CD14-positive monocyte (primary cell): Measurements from ENCODE around the gene MTCH1. TPM values are rescaled to one million over a fixed set of nuclear protein-coding genes. Genes with fewer than 3 reads are reported as not detected.

Experiments used
- DNase-seq, 3 donors: peaks; one replicate each; pipeline ENCODE4 v3.0.0-alpha.2; 2011 to 2022
- H2AFZ ChIP-seq: 2 replicates; pipeline ENCODE4 v1.6.0; 2012; ENCODE audit warnings: mild to moderate bottlenecking, low read depth, low read length, inconsistent platforms; ENCODE audit not compliant: insufficient read depth, poor library complexity, severe bottlenecking
- H3K27ac ChIP-seq, 2 donors: 1 replicate in 1 of 2; 2 replicates in 1 of 2; pipeline ENCODE4 v1.5.1; 2012 to 2013; ENCODE audit warnings: low read length in 2 of 2, control low read depth in 1 of 2, inconsistent platforms in 1 of 2, low read depth in 1 of 2, mild to moderate bottlenecking in 1 of 2
- H3K27me3 ChIP-seq, 2 donors: one replicate each; pipeline versions ENCODE4 v1.6.0 to v1.6.1; 2011 to 2013; ENCODE audit warnings: low read length in 2 of 2; ENCODE audit not compliant: control insufficient read depth in 2 of 2, insufficient read depth in 2 of 2
- H3K36me3 ChIP-seq, 2 donors: replicated peaks in 1 of 2; 1 replicate in 1 of 2; 2 replicates in 1 of 2; pipeline versions ENCODE4 v1.5.1 to v1.6.1; 2012 to 2013; ENCODE audit warnings: low read length in 2 of 2, control low read depth in 1 of 2, inconsistent platforms in 1 of 2, mild to moderate bottlenecking in 1 of 2; ENCODE audit not compliant: insufficient read depth in 2 of 2, control insufficient read depth in 1 of 2
- H3K4me1 ChIP-seq, 2 donors: 1 replicate in 1 of 2; 2 replicates in 1 of 2; pipeline versions ENCODE4 v1.5.1 to v1.6.1; 2012 to 2013; ENCODE audit warnings: low read length in 2 of 2, control low read depth in 1 of 2, inconsistent platforms in 1 of 2, mild to moderate bottlenecking in 1 of 2, moderate library complexity in 1 of 2; ENCODE audit not compliant: insufficient read depth in 2 of 2, control insufficient read depth in 1 of 2
- H3K4me2 ChIP-seq: replicated peaks from 2 replicates; pipeline ENCODE3; 2012; ENCODE audit warnings: low read length, moderate library complexity, mild to moderate bottlenecking; ENCODE audit not compliant: poor library complexity, severe bottlenecking; ENCODE audit errors: extremely low read depth
- H3K4me3 ChIP-seq, 3 experiments: fragments of 200-600 bp in 1 of 3; sonication (generic) in 1 of 3; replicated peaks in 1 of 3; 1 replicate in 2 of 3; 2 replicates in 1 of 3; pipeline ENCODE4 v1.5.1; 2011 to 2013; ENCODE audit warnings: low read length in 3 of 3, mild to moderate bottlenecking in 3 of 3, control low read depth in 2 of 3, low read depth in 2 of 3, inconsistent platforms in 1 of 3, moderate library complexity in 1 of 3
- H3K79me2 ChIP-seq: 2 replicates; pipeline ENCODE4 v1.6.0; 2012; ENCODE audit warnings: mild to moderate bottlenecking, control low read depth, inconsistent platforms, low read length, moderate library complexity; ENCODE audit not compliant: insufficient read depth
- H3K9ac ChIP-seq: 2 replicates; pipeline ENCODE4 v1.6.0; 2017; ENCODE audit warnings: low read length, mild to moderate bottlenecking; ENCODE audit not compliant: insufficient read depth, poor library complexity, severe bottlenecking
- H3K9me3 ChIP-seq, 2 donors: replicated peaks in 1 of 2; 1 replicate in 1 of 2; 2 replicates in 1 of 2; pipeline versions ENCODE4 v1.5.1 to v1.6.1; 2012 to 2013; ENCODE audit warnings: low read length in 2 of 2, control low read depth in 1 of 2; ENCODE audit not compliant: control insufficient read depth in 1 of 2, insufficient read depth in 1 of 2
- H4K20me1 ChIP-seq: 2 replicates; pipeline ENCODE4 v1.6.0; 2012; ENCODE audit warnings: mild to moderate bottlenecking, low read length, control low read depth, moderate library complexity; ENCODE audit not compliant: insufficient read depth
- H3K27ac Mint-ChIP-seq, 7 donors: one replicate each; pipeline ENCODE4 v1.8.0; 2020; ENCODE audit warnings: mild to moderate bottlenecking in 7 of 7, mixed read lengths in 7 of 7, moderate library complexity in 6 of 7, inconsistent platforms in 2 of 7
- H3K27me3 Mint-ChIP-seq, 3 donors: one replicate each; pipeline ENCODE4 v1.8.0; 2021 to 2022; ENCODE audit warnings: low read depth in 3 of 3, mild to moderate bottlenecking in 3 of 3, mixed read lengths in 3 of 3, moderate library complexity in 3 of 3, inconsistent platforms in 1 of 3
- H3K36me3 Mint-ChIP-seq, 2 donors: one replicate each; pipeline ENCODE4 v1.8.0; 2020; ENCODE audit warnings: mixed read lengths in 2 of 2, inconsistent platforms in 1 of 2, mild to moderate bottlenecking in 1 of 2
- H3K4me1 Mint-ChIP-seq: one replicate; pipeline ENCODE4 v1.8.0; 2020; ENCODE audit warnings: mild to moderate bottlenecking, mixed read lengths
- H3K4me3 Mint-ChIP-seq, 2 donors: one replicate each; pipeline ENCODE4 v1.8.0; 2020; ENCODE audit warnings: mild to moderate bottlenecking in 2 of 2, mixed read lengths in 2 of 2, moderate library complexity in 1 of 2
- H3K9me3 Mint-ChIP-seq, 7 donors: one replicate each; pipeline ENCODE4 v1.8.0; 2020 to 2022; ENCODE audit warnings: mixed read lengths in 7 of 7, mild to moderate bottlenecking in 6 of 7, moderate library complexity in 6 of 7, inconsistent platforms in 2 of 7
- CTCF ChIP-seq: fragments of 200-600 bp; IDR thresholded peaks from one replicate; pipeline ENCODE4 v1.8.0; 2022; ENCODE audit warnings: antibody characterized with exemption, mild to moderate bottlenecking
- WGBS: methylation state at CpG from one replicate; pipeline ENCODE4 v1.1.5; 2013; ENCODE audit warnings: missing lambda C conversion rate; ENCODE audit not compliant: insufficient coverage; 5-methylcytosine and 5-hydroxymethylcytosine counted together
- intact Hi-C, 2 donors: fragments of 100-400 bp; cut with micrococcal nuclease; formaldehyde crosslinking; loops; one replicate each; pipeline versions ENCODE4 v1.15.0 to v1.15.1; 2023
- polyA plus RNA-seq, 3 donors: library from polyadenylated mRNA; depleted of rRNA in 1 of 3; unstranded in 2 of 3; stranded (reverse) in 1 of 3; fragments of 300-500 nt in 2 of 3; fragments of >200 nt in 1 of 3; fragmentation: Illumina TruSeq in 2 of 3; gene quantifications; 1 replicate in 2 of 3; 2 replicates in 1 of 3; pipeline ENCODE4 v1.2.3, GENCODE V29; 2012 to 2021

Gene MTCH1
- polyA plus RNA-seq, 3 donors, result 111 to 118 (median 111) TPM

GRCh38 chr6:36962874-36963273, 23.1 kb downstream of the MTCH1 start:
- H3K9me3 Mint-ChIP-seq, result no peaks in the 10 kb centered on the region
- peak overlapping the region; percentile 62 for H2AFZ ChIP-seq
- intact Hi-C loops, result loop anchor here (5.0 to 10.0 kb wide), 2 partner anchors 52 to 279 kb away; no protein-coding TSS in a partner anchor
- no peaks in the 10 kb centered on the region for H3K9me3 ChIP-seq
- DNase-seq, result peak; percentile 97 to 99 (median 98)
- peaks cover 12 to 13% of the 10 kb centered on the region in 2 donors for H3K36me3 Mint-ChIP-seq
- no peaks in the 10 kb centered on the region for H3K79me2 ChIP-seq
- peak overlapping the region; percentile 43 to 94 (median 90) for H3K27ac Mint-ChIP-seq
- no peak overlapping the region for H3K4me3 ChIP-seq
- H3K27ac ChIP-seq, result peak overlapping the region in 1 of 2 donors; percentile 51
- TF ChIP-seq CTCF, result no peak
- under 1% methylated on average over 12 of the region's 12 CpGs for WGBS
- H3K27me3 Mint-ChIP-seq, result peaks cover 19 to 20% (median 19%) of the 10 kb centered on the region in 3 donors
- H3K36me3 ChIP-seq, result peaks cover 10% of the 10 kb centered on the region in 2 donors
- H3K9ac ChIP-seq, result no peak overlapping the region
- peaks cover 22% of the 10 kb centered on the region for H3K4me1 Mint-ChIP-seq
- peaks cover 0 to 9% of the 10 kb centered on the region in 2 donors for H3K27me3 ChIP-seq
- H3K4me1 ChIP-seq, result peaks cover 10 to 16% of the 10 kb centered on the region in 2 donors
- peak overlapping the region; percentile 21 to 59 for H3K4me3 Mint-ChIP-seq
- no peak overlapping the region for H3K4me2 ChIP-seq
- H4K20me1 ChIP-seq, result no peaks in the 10 kb centered on the region

- intact Hi-C loops, result loop anchor here (5.0 to 10.0 kb wide), 2 partner anchors 53 to 281 kb away; no protein-coding TSS in a partner anchor
- no peak for DNase-seq
Observed at GRCh38 chr6:36961441-36962435, 24.3 kb downstream of the MTCH1 start.

More at GRCh38 chr6:36961441-36962435, 24.3 kb downstream of the MTCH1 start:
- peak overlapping the region in 1 of 2 donors; percentile 60 for H3K4me3 Mint-ChIP-seq
- Histone ChIP-seq H3K79me2 (no peaks in the 10 kb centered on the region), H3K9ac (no peak overlapping the region), H3K36me3 (no peaks in the 10 kb centered on the region), H3K4me1 (peaks cover 10 to 16% of the 10 kb centered on the region in 2 donors), H2AFZ (no peak overlapping the region), H3K27ac (no peak overlapping the region), H3K4me3 (no peak overlapping the region), H3K27me3 (peaks cover 0 to 18% of the 10 kb centered on the region in 2 donors), H3K9me3 (no peaks in the 10 kb centered on the region), H3K4me2 (no peak overlapping the region), H4K20me1 (no peaks in the 10 kb centered on the region)
- peaks cover 0 to 1% (median 0%) of the 10 kb centered on the region in 7 donors for H3K9me3 Mint-ChIP-seq
- 48% methylated on average over 28 of the region's 40 CpGs for WGBS
- TF ChIP-seq CTCF, result no peak
- peaks cover 24 to 25% (median 25%) of the 10 kb centered on the region in 3 donors for H3K27me3 Mint-ChIP-seq
- peaks cover 2 to 3% of the 10 kb centered on the region in 2 donors for H3K36me3 Mint-ChIP-seq
- H3K4me1 Mint-ChIP-seq, result peaks cover 22% of the 10 kb centered on the region
- peak overlapping the region in 4 of 7 donors; percentile 51 to 90 (median 67) for H3K27ac Mint-ChIP-seq
